Measurements from ENCODE around the gene POLE2. TPM values are rescaled to one million over a fixed set of nuclear protein-coding genes. Genes with fewer than 3 reads are reported as not detected.

The POLE2 gene
- total and polyA plus RNA-seq, 2 experiments from 2014 or later, result 41.9 to 53.3 TPM

- H3K4me3 ChIP-seq, result no peak overlapping the region
- Mint-ChIP-seq H3K36me3 (ENCODE audit: low read depth) (peaks cover 75% of the 10 kb centered on the region), H3K9me3 (no peaks in the 10 kb centered on the region), H3K27me3 (ENCODE audit: insufficient read depth, low read depth, poor library complexity) (peaks cover 6% of the 10 kb centered on the region), H3K27ac (no peak overlapping the region), H3K4me1 (no peaks in the 10 kb centered on the region), H3K4me3 (no peak overlapping the region)
- ATAC-seq (no peak), DNase-seq (ENCODE audit: low spot score) (no peak)
- no peak overlapping the region for H3K27ac ChIP-seq (ENCODE audit: low read depth)
- H3K79me2 ChIP-seq (replicated peaks; ENCODE audit: insufficient read depth), result peaks cover 7% of the 10 kb centered on the region; the same call in 1 of the 2 replicates
- H3K9me2 ChIP-seq (ENCODE audit: insufficient read depth), result no peaks in the 10 kb centered on the region
- no peak overlapping the region for H2AFZ ChIP-seq
- peaks cover 18% of the 10 kb centered on the region; the same call in 1 of the 2 replicates for H3K36me3 ChIP-seq (ENCODE audit: insufficient read depth)
- peaks cover 12% of the 10 kb centered on the region for H4K20me1 ChIP-seq (replicated peaks; ENCODE audit: insufficient read depth)
- no peaks in the 10 kb centered on the region for H3F3A ChIP-seq (replicated peaks; ENCODE audit: low read depth)
- TF ChIP-seq EZH2phosphoT487 (IDR thresholded peaks at IDR 0.05; ENCODE audit: unreplicated experiment) (no peak), ZNF331 (CRISPR knock-in tag; IDR thresholded peaks at IDR 0.05; ENCODE audit: low read depth) (no peak), CTCF (conservative IDR thresholded peaks at IDR 0.05; ENCODE audit: low read depth in 2 of 2) (no peak), STAT1 (IDR thresholded peaks at IDR 0.05; ENCODE audit: unreplicated experiment) (no peak), ZNF114 (CRISPR knock-in tag; IDR thresholded peaks at IDR 0.05) (no peak), EZH2 (IDR thresholded peaks at IDR 0.05; ENCODE audit: low read depth, unreplicated experiment) (no peak), ZNF462 (CRISPR knock-in tag; IDR thresholded peaks at IDR 0.05) (no peak), JUNB (IDR thresholded peaks at IDR 0.05; ENCODE audit: unreplicated experiment) (no peak), POLR2AphosphoS5 (IDR thresholded peaks at IDR 0.05; ENCODE audit: low read depth) (no peak), REST (IDR thresholded peaks at IDR 0.05; ENCODE audit: unreplicated experiment) (no peak)
- H3K4me2 ChIP-seq, result no peak overlapping the region
- no peaks in the 10 kb centered on the region for H3K4me1 ChIP-seq (ENCODE audit: insufficient read depth)
- H3K27me3 ChIP-seq (ENCODE audit: insufficient read depth), result no peaks in the 10 kb centered on the region
Observed at GRCh38 chr14:49679271-49679670, 8.7 kb downstream of the POLE2 start.

Measured in GM23338 (cell line).